GM21529 (cell line): Measurements from ENCODE around the gene ATRAID.
A peak's percentile ranks its signal among the peaks of the same experiment; 100 is the strongest.

Source experiments
- ATAC-seq: cut with Tn5 transposase; IDR thresholded peaks from one replicate; pipeline ENCODE4 v1.9.1; 2021; ENCODE audit not compliant: unreplicated experiment

ATRAID gene

DNA sequence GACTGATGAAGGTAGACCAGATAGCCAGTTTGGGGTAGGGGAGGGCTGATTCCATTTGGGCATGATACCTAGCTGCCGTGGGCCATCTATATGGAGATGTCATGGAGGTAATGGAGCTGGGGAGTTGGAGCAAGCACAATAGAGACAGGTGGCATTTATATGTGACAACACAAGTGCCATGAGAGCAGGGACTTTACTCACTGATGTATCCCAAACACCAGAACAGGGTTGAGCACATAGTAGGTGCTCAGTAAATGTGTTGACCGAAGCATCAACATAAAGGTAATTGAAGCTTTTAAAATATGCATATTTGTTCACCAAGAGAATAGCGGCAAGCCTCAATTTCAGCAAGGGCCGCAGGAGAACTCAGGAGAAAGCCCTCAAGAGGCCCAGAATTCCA lies 36.1 kb downstream of the ATRAID start:
- ATAC-seq = no peak

DNA sequence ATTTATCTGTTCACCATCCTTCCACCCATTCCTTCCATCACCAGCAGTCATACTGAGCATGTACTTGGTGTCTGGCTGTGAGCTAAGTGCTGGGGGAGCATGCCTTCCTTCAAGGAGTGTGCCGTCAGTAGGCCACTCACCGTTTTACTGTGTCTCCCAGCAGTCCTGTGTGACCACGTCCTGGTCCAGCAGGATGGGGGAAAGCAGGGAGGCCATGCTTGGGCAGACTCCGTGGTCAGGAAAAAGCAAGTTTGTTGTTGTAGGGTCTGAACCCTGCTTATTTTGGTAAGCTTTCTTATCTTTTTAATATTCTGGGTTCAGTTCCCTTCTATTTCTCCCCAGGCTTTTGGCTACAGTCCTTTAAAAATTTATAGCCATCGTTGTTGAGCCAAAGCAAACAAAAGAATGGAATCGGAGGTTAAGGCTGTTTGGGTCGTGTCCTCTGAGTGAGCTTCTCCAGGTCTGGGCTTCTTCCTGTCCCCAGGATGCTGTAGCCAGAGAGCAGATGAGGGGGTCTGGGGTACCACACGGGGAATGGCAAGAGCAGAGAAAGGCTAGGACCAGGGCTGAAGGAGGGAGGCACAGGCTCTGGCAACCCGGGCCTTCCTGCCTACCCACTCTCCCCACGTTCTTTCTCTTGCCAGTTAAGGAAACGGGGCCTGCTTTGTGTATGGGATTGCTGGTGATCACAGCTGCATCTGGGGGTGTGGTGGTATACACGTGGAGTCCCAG lies 37.5 kb downstream of the ATRAID start:
- ATAC-seq = no peak

DNA sequence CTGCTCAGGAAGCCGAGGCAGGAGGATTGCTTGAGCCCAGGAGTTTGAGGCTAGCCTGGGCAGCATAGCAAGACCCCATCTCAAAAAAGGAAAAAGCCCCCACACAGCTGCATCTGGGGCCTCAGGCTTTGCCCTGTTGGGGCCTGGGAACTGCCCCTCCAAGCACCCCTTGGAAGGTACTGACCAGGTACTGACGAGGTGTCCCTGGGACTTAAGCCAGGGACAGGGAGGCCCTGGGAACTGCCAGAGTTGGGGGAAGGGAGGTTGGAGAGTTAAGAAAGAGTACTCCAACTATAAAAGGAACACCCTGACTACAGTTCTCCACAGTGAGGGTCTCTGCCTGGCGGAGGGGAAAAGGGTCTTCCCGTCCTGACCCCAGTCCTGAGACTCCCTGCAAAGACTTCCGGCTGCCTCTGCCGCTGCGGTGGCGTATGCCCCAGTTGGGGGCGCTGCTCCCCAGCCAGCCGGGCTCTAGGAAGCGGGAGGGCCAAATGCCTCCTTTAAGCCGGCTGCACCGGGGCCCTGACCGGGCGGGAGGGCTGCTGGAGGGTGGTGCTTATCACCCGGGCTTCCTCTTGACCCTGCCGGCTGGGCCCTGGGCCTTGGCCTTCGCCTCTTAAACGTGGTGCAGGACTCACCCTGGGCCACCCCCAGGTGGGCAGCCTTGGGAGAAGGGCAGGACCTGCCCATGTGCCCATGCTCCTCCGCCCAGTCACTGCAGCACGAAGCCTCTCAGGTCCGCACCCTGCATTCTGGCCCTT lies 38.2 kb downstream of the ATRAID start:
- no peak for ATAC-seq

DNA sequence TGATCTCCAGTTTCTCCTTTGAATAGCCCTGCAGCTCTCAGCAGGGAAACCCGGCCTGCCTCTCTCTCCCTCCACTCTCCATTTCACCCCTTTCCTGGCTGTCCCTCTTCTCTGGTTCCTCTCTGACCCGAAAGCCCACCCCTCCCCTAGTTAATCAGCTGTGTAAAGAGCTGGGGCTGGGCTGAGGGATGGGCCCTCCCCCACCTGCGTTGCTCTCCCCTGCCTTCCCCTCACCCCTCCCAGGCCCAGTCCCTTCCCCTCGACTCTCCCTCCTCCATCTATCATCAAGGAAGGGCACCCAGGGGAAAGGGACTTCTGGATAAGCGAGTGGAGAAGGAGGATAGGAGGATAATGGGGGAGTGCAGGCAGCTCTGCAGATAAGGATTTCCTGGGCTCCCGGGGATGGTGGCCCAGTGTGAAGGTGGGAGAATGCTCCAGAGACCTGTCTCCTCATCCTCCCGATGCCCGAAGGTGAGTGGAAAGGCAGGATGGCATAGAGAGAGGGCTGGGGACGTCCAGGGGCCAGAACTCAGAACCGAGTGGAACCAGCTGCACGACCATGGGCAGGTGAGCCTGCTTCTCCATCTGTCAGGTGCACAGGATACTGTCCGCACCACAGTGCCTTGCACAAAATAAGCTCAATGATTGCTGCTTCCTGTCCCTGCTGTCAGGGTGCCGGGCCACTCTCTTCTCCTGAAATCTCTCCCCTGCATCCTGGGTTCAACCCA lies 39.0 kb downstream of the ATRAID start:
- no peak for ATAC-seq

DNA sequence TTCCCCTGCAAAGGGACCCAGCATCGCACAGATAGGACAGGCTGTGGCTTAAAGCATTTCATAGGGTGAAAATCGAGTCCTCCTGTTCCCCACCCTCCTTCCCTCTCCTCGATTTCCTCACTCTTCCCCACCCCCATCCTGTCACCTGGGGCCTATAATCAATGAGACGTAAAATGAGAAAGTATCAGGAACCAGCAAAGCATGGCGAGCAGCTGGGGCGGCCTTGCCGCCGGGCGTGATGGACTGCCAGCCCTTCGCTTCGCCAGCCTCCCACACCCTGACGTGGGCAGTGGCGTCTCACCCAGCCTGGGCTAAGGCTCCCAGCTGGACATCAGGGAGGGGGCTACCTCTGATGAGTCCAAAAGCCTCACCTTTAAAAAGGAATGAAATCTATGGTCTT lies 39.9 kb downstream of the ATRAID start:
- ATAC-seq = no peak

DNA sequence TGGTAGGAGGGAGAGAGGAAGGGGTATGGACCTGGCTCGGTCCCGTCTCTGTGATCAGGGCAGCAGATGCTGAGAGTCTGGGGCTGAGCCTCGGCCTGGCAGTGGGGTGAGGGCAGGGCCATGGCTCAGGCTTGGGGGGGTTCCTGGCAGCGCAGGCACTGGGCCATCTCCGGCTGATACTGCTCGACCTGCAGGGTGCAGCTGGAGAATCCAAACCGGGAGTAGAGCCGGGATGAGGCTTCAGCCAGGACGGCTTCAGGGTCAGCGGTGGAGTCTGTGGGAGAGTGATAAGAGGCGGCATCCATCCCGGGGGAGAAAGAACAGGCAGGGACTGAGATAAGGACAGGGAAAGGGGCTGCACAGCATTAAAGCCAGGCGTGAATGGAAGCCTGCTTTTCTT lies 43.3 kb downstream of the ATRAID start:
- no peak for ATAC-seq

DNA sequence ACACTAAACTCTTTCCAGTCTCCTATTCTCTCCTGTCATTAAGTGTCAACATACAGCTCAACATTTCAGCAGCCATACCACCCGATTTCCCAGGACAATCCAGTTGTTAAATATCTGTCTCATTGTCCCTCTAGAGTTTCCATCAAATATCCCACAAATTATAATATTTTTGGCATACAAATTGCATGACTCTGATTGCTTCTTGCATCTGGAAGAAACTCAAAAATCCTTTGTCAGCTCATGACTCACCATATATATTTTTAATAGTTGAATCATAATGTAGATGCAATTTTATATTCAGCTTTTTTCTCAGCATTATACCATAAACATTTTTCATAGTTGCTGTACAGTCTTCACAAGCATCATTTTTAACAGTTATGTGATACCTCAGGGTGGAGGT lies 43.8 kb downstream of the ATRAID start:
- no peak for ATAC-seq

DNA sequence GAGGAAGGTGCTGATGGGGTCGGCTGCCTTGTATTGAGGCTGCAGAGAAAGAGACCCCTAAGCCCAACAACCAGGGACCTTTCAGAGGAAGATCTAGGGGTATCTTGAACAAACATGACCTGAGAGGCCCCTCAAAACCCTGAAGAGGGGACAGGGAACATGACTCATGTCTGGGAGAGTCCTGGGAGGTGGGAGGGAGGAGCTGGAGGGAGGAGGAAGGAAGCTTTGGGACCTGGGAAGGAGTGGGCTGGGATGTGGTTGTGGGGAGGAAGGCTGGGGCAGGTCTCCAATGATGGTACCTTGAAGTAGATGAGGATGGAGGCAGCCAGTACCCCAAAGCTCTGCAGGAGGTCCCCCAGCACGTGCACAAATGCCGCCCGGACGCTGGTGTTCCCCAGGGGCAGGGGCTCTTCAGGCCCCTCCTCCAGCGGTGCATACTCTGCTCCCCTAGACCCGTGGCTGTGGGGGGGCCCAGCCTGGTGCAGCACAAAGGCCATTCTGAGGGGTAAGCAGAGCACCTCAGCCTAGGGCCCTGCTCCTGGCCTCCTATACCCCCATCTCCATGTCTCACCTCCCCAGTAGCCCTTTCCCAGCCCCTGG lies 45.1 kb downstream of the ATRAID start:
- no peak for ATAC-seq

DNA sequence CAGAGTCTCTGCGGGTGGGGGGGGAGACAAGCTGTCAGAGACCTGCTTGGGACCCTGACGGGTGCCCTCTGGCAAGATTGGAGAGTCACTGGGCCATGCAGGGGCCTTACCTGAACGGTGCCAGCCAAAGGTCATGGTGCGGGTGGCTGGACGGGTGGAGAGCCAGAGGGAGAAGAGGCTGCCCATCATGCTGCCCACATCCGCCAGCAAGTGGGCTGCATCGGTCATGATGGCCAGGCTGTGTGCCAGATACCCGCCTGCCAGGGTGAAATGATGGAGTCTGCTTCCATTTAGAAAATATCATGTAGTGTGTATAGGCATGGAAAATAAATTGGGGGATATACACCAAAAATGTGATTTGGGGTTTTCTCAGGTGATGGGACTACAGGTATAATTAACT lies 46.2 kb downstream of the ATRAID start:
- no peak for ATAC-seq

DNA sequence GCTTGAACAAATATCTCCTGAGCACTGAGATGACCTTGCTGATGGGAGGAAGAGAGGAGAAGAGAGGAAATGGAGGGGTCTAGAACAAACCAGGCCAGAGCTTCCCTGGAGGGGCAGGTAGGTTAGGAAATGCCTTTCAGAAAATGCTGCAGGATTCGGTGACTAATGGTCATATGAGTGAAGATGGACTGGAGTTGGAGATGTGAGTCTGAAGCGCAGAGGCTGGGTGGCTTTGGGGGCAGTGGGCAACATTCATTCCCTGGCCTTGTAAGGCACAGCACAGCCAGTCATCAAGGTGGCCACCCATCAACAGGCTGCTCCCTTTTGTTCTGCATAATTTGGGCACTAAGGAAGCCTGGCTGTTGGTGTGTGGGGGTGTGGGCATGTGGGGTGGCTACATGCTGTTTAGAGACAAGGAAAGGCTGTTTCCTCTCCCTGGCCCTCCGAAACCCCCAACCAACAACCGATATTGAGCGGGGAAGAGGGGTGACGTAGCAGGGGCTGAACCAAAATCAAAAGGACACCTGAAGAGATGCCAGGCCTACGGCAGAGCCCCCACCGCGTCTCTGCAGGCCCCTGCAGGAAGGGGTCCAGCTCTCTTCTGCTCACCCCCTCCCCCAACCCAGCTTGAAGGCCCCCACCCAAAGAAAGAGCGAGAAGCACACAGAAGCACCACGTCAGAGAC lies 49.5 kb downstream of the ATRAID start:
- ATAC-seq = no peak

DNA sequence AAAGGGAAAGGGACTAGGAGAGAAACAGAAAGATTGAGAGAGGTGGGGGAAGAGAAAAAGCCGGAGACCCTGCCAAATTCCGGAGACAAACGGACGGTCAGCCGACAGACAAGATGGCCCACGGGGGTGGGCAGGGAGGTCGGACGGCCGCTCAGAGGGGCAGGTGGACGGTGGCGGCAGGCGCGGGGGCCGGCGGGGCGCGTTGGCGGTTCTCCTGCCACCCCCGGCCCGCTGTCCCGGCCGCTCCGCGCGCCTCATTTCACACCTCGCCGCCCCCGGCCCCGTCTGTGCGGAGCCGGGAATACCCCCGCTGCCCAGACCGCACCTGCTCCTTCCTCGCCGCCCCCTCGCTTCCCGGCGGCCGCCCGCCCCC lies 50.1 kb downstream of the ATRAID start:
- no peak for ATAC-seq

DNA sequence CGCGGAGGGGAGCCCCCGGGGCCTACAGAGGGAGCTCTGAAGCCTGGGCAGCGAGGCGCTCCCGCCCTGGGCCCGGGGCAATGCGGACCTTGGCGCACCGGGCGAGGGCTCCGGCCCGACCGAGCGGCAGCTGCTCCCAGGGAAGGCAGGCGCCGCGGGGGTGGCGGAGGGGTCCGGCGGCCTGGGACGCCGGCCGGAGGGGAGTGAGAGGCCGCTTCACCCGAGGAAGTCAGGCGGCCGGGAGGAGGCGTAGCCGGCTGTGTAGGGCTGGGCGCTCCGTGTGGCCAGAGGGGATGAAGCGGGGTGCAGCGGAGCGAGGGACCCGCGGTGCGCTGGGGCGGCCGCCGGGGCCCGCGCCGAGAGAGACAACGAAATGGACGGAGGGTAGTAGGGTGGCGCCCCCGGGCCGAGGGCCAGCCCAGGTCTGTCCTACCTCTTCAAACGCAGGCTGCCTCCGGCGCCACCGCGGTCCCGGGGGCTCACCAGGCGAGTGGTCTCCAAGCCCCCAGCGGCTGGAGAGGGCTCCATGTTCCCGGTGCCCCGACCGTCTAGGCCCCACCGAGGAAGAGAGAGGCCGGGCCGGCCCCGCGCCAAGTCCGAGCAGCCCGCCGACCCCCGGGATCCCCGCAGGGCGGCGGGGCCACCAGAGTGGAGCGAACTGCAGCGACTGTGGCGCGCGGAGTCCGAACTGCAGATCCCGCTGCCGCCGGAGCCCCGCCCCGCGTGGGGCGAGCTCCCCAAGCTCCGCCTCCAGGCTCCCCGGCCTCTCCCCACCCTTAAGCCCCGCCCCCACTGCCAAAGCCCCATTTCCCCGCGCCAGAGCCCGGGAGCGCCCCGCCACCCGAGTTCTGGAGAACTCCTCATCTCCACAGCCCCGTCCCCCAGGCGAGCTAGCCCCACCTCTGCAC lies 50.8 kb downstream of the ATRAID start, which contains the start of gene SLC30A3:
TSS of gene SLC30A3 (minus strand) at position 669 of the 908 bp plus-strand sequence. CDS start at position 528, 141 bp downstream.
- no peak for ATAC-seq

DNA sequence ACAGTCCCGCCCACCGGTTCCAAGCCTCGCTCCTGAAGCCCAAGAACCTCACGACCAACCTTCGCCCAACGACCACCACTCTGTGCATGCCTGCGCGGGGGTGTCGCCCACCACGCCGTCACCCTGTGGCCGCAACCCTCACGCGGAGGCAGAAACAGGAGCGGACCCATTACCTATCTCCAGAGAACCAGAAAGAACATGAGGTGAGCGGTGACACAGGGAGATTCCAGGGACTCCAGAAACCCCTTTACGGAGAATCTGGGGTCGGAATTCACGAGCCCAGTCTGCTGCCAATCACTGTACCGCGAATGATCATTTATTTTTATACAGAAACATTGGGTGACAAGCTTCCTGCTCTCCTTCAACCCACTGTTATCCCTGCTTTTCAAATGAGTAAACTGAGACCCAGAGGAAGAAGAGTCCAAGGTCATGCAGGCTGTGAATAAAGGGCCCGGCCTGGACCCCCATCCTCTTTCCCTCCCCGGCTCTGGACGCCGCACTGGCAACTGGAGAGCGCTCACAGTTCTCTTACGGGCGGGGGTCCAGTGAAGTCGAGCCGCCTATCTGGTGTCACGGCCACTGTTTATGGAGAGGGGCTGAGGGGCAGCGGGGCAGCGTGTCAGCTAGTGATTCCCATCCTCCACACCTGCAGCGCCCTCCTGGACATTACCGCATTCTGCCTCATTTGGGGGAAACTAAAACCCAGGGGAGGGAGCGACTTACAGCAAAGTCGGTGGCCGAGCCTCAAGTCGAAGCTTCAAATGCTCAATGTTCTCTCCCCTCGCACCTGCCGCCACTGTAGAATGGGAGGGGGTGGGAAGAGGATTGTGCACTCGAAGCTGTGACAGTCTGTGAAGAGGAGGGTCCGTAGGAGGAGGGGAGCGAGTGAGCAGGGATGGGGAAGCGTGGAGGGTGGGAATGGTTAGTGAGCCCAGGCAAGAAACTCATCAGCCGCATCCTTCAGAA lies 51.7 kb downstream of the ATRAID start:
- ATAC-seq = no peak

DNA sequence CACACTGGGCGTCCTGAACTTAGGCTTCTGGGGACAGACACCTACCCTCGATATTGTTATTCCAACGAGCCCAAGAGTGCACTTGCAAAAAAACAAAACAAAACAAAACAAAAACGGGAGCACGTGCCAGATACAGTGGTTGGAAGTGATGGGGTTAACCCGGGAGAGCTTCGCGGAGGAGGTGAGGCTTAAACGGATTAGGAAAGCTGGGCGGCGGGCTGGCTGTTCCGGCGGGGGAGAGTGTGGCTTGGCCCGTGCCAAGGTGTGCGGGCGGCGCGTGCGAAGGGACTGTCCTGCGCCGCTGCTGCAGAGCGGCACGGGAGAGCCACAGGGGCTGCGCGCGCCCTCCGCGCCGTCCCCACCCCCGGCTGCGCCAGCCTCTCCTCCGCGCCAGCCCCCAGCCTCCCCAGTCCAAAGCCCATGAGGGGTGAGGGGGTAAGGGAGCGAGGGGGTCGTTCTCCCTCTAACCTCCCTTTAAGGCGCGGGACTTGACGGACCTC lies 52.5 kb downstream of the ATRAID start:
- no peak for ATAC-seq

DNA sequence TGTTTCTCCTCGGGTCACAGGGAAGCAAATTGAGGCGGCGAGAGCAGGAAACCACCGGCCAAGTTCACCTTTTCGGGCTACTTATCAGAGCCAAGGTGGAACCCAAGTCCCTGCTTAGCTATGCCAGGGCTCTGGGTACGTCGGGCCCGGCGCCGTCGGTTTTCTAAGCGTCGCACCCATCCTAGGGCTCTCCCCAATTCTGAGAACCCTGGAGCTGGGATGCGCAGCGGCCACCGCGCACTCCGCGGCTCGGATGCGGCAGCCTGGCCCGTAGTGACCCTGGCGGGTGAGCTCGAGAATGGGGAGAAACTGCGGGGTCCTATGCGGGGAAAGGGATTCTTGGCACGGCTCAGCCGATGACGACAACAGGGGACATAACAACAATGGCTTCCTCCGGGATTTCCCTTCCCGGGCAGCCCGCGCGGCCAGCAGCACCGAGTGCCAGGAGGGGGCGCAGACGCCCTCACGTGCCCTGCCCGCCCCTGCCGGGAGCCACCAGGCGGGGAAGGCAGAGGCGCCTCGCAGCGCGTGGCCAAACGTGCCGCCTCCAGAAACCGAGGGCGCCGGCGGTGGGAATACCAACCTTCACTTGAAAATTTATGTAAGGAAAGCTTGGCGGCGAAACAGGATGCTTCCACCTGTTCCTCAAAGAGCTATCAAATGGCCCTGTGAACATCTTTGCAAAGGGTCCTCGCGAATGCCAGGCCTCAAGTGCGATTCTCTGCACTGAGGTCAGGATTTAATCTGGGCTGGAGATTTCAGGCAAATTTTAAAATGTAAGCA lies 53.1 kb downstream of the ATRAID start:
- ATAC-seq = peak; percentile 55

DNA sequence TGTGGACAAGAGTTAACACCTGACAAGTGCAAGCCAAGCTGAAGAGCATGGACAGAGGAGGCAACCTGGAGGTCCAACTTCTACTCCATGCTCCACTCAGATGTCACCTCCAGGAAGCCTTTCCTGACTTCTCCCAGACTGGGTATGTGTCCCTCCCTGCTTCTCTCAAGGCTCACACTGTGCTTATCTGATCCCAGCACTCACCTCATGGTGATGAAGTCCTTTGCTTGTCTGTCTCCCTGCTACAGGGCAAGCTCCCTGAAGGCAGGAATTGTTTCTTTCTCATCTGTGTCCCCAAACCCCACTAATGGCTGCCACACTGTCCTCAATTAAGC lies 53.7 kb downstream of the ATRAID start:
- no peak for ATAC-seq
